GM18505 (cell line): ENCODE results near the gene VPS33B.

Experiments
- ATAC-seq: cut with Tn5 transposase; IDR thresholded peaks from one replicate; pipeline ENCODE4 v1.9.1; 2021; ENCODE audit not compliant: unreplicated experiment
- POLR2A ChIP-seq: IDR thresholded peaks from 4 replicates; pipeline ENCODE4 v1.6.1; 2011; ENCODE audit warnings: borderline replicate concordance; ENCODE audit not compliant: insufficient read depth, insufficient read length; ENCODE audit errors: extremely low read depth

Gene VPS33B

DNA sequence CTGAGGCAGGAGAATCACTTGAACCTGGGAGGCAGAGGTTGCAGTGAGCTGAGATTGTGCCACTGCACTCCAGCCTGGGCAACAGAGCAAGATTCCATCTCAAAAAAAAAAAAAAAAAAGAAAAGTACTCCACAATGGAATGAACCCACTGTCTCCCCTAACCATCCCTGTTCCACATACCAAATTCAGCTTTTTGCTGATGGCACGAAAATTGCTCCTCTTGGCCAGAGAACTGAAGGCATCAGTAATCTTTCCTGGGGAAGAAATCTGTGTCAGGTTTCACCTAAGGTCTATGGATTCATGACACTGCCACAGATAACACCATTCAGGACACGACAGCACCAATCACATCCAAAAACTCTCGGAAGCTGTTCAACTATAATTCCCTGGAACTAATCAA is 21.2 kb downstream of the VPS33B start:
- TF ChIP-seq POLR2A, result no peak
- ATAC-seq, result no peak

DNA sequence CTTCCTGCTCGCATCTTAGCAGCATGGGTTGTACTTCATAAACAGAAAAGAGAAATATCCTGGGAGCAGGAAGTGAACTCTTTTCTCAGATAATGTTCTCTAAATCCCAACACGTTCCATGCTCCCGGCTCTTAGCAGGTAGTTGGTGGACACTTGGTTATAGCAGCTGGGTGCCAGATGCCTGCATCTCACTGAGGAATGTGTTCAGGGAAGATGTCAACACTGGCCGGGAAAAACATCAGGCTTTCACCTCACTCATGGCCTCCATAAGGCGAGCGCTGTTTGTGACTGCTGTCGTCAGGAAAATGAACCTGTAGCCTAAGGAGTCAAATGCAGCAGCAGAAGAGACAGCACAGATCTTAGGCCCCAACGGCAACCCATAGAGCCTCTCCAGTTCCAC is 23.7 kb downstream of the VPS33B start:
- no peak for ATAC-seq
- TF ChIP-seq POLR2A, result no peak

DNA sequence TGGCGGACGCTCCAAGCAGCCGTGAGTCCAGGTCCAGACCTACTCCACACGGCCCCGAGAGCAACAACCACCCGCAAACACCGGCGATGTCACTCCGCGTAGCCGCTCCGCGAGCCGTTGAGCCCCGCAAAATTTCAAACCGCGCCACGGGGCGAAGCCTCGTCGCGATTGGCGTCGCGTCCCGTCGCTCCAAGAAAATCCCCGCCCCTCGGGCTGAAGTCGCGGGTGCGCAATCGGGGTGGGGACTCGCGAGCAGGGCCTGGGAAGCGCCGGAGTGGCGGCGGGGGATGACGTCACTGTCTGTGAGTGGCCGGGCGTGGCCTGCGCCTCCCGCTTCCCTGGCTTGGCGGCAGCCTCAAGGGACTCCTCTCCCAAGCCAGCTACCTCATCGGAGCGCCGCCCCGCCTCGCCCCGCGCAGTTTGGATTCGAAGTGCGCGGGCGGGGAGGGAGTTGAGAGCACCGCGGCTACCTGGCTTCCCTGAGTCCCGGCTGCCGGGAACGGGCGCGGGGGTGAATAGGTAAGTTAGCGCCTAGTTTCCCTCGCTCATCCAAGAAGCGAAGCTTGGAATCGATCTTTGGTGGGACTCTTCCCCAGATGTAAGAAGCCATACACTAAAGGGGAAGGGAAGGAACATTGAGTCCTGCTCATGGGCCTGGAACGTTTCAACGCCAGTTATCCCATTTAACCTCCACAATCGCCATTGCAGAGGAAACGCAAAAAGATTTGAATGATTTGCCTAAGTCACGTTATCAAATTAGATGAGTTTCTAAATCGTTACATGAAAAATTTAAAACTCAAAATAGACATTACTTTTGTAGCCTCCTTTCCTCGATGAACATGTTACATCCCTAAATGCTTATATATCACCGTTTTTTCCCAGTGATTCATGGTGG is 27.7 kb downstream of the VPS33B start, which contains the start of gene PRC1:
TSS of gene PRC1 (minus strand) at position 119 of the 895 bp plus-strand sequence. CDS start at position 1, 118 bp downstream.
- peak; percentile 65 for TF ChIP-seq POLR2A
- peak; percentile 93 for ATAC-seq

DNA sequence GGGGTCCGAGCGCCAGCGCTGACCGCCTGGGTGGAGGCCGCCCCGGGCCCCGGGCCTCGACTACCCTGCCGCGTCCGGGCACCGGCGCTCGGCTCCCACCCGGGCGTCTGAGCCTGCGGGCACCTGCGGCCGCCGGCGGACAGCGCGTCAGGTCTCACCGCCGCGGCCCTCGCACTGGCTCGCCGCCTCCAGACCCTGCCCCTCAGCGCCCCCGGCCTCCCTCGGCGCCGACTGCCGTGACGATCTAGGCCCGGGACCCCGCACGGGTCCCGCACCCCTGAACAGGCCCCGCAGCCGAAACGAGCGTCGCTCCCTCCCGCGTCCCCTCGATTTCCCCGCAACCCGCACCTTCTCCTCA is 28.4 kb downstream of the VPS33B start:
- ATAC-seq, result peak; percentile 21

DNA sequence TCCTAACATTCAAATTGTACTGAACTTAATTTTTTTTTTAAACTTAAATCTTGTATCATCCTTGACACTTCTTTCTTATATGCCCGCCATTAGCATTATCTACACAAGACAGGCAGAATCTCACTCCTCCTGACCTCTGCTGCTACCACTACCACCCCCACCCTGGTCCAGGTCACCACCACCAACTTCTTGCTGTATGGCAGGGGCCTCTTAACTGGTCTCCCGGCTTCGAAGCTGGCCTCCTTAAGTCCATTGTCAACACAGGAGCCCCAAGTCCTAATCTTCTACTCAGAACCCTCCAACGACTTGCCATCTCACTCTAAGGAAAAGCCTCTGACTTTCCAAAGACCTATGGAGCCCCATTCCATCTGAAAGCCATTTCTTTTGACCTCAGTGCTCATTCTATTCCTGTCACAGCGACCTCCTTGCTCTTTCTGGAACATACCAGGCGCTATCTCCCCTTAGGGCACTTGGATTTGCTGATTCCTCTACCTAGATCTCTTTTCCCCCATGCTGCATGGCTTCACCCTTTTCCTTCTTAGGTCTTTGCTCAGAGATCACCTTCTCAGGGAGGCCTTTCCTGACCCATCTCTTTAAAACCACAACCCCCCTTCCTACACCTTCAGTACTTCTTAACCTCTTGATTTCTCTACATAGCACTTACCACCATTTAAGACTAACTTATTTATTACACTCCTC is 30.7 kb downstream of the VPS33B start:
- no peak for ATAC-seq
- TF ChIP-seq POLR2A, result no peak

More for the DNA sequence above, 28.4 kb downstream of the VPS33B start:
- no peak for TF ChIP-seq POLR2A

DNA sequence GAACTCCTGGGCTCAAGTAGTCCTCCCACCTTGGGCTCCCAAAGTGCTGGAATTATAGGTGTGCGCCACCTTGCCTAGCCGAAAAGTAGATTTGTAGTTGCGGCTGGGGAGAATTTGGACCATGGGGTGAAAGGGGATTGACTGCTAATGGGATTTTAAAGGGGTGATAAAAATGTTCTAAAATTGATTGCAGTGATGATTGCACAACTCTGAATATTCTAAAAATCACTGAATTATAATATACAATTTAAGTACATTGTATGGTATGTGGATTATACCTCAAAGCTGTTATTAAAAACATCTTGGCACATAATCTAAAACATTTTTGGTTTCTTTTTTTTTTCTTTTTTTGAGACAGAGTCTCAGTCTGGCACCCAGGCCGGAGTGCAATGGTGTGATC is 31.9 kb downstream of the VPS33B start:
- no peak for ATAC-seq
- no peak for TF ChIP-seq POLR2A

DNA sequence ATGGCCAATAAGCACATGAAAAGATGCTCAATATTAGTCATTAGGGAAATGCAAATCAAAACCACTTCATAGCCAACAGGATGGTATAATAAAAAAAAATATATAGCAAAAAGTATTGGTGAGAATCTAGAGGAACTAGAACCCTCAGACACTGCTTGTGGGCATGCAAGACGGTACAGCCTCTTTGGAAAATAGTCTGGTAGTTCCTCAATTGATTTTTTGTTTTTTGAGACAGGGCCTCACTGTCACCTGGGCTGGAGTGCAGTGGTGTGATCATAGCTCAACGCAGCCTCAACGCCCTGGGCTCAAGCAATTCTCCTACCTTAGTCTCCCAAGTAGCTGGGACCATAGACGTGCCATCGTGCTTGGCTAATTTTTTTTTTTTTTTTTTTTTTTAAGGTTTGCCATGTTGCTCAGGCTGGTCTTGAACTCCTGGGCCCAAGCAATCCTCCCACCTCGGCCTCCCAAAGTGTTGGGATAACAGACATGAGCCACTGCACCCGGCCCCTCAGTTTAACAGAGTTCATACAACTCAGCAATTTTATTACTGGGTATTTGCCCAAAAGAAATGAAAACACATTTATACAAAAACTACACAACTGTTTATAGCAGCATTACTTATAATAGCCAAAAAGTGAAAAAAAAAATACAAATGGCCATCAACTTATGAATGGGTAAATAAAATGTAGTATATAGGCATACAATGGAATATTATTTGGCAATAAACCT is 33.2 kb downstream of the VPS33B start:
- ATAC-seq, result no peak
- TF ChIP-seq POLR2A, result no peak

DNA sequence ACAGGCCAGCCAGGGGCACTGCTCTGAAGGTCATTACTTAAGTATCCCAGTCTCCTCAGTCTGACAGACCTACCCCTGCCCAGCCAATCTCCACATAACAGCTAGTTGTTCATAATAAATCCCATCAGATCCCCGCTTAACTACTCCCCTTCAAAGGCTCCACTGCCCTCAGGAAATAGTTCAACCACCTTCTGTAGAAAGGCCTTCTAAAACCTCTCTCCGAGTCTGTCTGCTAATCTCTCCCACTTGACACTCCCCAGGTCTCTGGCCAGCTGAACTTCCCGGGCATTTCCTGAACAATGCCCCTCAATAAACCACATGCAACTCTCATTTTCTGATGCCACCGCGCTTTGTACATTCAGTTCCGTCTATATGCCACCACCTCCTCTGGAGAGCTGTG is 34.1 kb downstream of the VPS33B start:
- no peak for ATAC-seq
- TF ChIP-seq POLR2A, result no peak

DNA sequence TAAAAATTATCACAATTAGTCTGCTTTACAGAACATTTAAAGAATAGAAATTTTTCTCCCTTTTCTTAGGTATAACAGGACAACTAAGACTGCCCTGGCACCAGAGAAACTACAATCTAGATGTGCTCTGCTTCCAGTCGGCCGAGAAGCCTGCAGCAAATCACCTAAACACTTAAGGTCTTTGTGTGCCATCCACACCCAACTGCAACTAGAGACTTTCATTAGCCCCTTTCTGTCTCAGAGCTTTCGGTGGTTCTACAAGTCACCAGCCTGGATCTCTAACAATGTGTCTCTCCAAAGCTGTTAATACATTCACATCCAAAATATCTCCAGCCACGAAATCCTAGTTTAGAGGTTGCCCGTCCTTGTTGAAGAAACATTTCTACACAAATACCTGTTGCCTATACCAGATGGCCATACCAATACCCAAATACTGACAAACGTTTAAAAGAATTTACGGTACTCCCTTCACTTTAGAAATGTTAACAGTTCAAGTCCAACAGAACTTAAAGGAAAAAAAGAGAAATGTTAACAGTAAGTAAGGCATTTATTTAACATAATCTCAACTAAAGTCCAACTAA is 34.7 kb downstream of the VPS33B start:
- no peak for ATAC-seq
- no peak for TF ChIP-seq POLR2A

DNA sequence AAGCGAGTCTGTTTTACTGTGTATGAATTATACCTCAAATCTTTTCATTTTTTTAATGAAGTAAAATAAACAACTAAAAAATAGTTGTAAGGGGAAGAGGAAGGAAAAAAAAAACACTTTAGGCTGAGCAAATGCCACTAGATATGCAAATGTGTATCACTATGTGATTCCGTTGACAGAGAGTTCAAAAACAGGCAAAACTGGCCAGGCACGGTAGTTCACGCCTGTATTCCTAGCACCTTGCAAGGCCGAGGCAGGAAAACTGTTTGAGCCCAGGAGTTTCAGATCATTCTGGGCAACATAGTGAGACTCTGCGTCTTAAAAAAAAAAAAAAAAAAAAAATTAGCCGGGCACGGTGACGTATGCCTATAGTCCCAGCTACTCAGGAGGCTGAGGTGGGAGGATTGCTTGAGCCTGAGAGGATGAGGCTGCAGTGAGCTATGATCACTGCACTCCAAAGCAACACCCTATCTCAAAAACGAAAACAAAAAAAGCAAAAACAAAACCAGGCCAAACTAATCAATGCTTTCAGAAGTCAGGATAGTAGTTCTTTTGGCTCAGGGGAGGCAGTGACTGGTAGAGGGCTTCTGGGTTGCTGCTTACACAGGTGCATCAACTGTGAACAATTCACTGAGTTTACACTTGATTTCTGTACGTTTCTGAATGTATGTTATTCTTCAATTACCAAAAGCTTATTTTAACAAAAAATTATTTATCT is 35.4 kb downstream of the VPS33B start:
- ATAC-seq, result peak; percentile 55
- peak; percentile 3 for TF ChIP-seq POLR2A

DNA sequence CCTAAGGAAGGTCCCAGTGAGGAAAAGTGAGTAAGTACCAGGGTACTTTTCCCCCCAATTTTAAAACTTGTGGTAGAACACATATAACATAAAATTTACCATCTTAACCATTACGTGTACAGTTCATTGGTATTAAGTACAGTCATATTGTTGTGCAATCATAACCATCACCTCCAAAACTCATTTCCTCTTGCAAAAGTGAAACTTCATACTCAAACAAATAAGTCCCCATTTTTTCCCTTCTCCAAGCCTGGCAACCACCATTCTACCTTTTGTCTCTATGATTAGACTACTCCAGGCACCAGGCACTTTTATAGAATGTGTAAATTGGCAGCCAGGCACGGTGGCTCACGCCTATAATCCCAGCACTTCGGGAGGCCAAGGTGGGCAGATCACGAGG is 40.3 kb downstream of the VPS33B start:
- ATAC-seq, result peak; percentile 42
- TF ChIP-seq POLR2A, result no peak

DNA sequence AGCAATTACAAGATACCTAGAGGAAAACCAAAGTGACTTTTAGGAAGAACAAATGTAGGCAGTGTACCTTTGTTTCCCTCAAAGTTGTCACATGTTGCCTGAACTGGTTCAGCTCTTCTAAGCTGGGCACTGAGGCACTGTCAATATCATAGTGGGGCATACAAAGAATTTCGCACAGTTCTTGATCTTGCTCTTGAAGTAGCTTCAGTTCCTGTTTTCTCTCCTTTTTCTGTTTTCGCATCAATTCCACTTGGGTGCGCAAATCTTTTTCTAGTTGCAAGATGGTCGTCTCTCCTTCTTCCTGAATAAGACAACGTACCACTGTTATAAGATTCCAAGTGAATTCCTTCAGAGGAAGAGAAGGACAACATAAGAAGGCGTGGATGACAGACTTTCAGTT is 40.7 kb downstream of the VPS33B start:
- TF ChIP-seq POLR2A, result no peak
- ATAC-seq, result peak; percentile 85
